Nephron (organoid): ENCODE results near the gene DAD1.

ENCODE experiments used
- H3K27ac Mint-ChIP-seq, 3 experiments: 2 replicates each; pipeline ENCODE4 v1.8.0; 2020; ENCODE audit warnings: mixed read lengths in 3 of 3, mild to moderate bottlenecking in 2 of 3, moderate library complexity in 1 of 3
- H3K27me3 Mint-ChIP-seq: 2 replicates; pipeline ENCODE4 v1.8.0; 2021; ENCODE audit warnings: low read depth, mild to moderate bottlenecking, moderate library complexity, mixed read lengths
- H3K36me3 Mint-ChIP-seq: 2 replicates; pipeline ENCODE4 v1.8.0; 2020; ENCODE audit warnings: low read depth, mixed read lengths
- H3K4me1 Mint-ChIP-seq: 2 replicates; pipeline ENCODE4 v1.8.0; 2020; ENCODE audit warnings: mixed read lengths
- H3K4me3 Mint-ChIP-seq, 3 experiments: 2 replicates each; pipeline ENCODE4 v1.8.0; 2020; ENCODE audit warnings: mild to moderate bottlenecking in 3 of 3, mixed read lengths in 3 of 3, moderate library complexity in 2 of 3
- H3K9me3 Mint-ChIP-seq: 2 replicates; pipeline ENCODE4 v1.8.0; 2020; ENCODE audit warnings: mixed read lengths
- CTCF ChIP-seq, 3 experiments: fragments of 200-600 bp; sonication (generic); IDR thresholded peaks; one replicate each; pipeline ENCODE4 v1.5.0; 2021; ENCODE audit warnings: antibody characterized with exemption in 3 of 3; ENCODE audit not compliant: unreplicated experiment in 3 of 3

The DAD1 gene

GRCh38 chr14:22598099-22598895, 9.3 kb upstream of the DAD1 start, which contains the start of gene ABHD4:
Gene ABHD4 (plus strand): TSS chr14:22598300. CDS start chr14:22598307, 7 bp downstream.
- no peaks in the 10 kb centered on the region for H3K9me3 Mint-ChIP-seq
- TF ChIP-seq CTCF (IDR thresholded peaks at IDR 0.05; ENCODE audit: unreplicated experiment in 3 of 3): no peak
- peaks cover 17% of the 10 kb centered on the region for H3K4me1 Mint-ChIP-seq

GRCh38 chr14:22597771-22598098, 8.7 kb upstream of the DAD1 start:
- TF ChIP-seq CTCF (IDR thresholded peaks at IDR 0.05; ENCODE audit: unreplicated experiment in 3 of 3): no peak
- peak overlapping the region; percentile 54 to 92 (median 80) for H3K27ac Mint-ChIP-seq
- peaks cover 11% of the 10 kb centered on the region for H3K36me3 Mint-ChIP-seq
- H3K4me3 Mint-ChIP-seq: peak overlapping the region; percentile 93 to 97 (median 97)
- no peaks in the 10 kb centered on the region for H3K9me3 Mint-ChIP-seq
- H3K4me1 Mint-ChIP-seq: peaks cover 17% of the 10 kb centered on the region
- H3K27me3 Mint-ChIP-seq: peaks cover 6% of the 10 kb centered on the region

More at GRCh38 chr14:22598099-22598895, 9.3 kb upstream of the DAD1 start, which contains the start of gene ABHD4:
- Mint-ChIP-seq H3K4me3 (peak within 1 kb of the TSS; percentile 93 to 97 (median 97)), H3K27ac (peak within 1 kb of the TSS; percentile 80 to 92 (median 91)), H3K27me3 (peaks cover 6% of the 10 kb centered on the region), H3K36me3 (peaks cover 17% of the 10 kb centered on the region)

GRCh38 chr14:22597265-22597664, 8.2 kb upstream of the DAD1 start:
- Mint-ChIP-seq H3K36me3 (peaks cover 6% of the 10 kb centered on the region), H3K27me3 (peaks cover 6% of the 10 kb centered on the region), H3K27ac (peak overlapping the region in 2 of 3 experiments; percentile 54 to 80), H3K9me3 (no peaks in the 10 kb centered on the region), H3K4me3 (peak overlapping the region; percentile 93 to 97 (median 97)), H3K4me1 (peaks cover 17% of the 10 kb centered on the region)
- no peak for TF ChIP-seq CTCF (IDR thresholded peaks at IDR 0.05; ENCODE audit: unreplicated experiment in 3 of 3)

GRCh38 chr14:22596354-22596879, 7.4 kb upstream of the DAD1 start:
- Mint-ChIP-seq H3K27me3 (peaks cover 6% of the 10 kb centered on the region), H3K4me1 (peaks cover 17% of the 10 kb centered on the region), H3K4me3 (peak overlapping the region; percentile 27 to 97 (median 61)), H3K36me3 (no peaks in the 10 kb centered on the region), H3K9me3 (no peaks in the 10 kb centered on the region), H3K27ac (no peak overlapping the region)
- TF ChIP-seq CTCF (IDR thresholded peaks at IDR 0.05; ENCODE audit: unreplicated experiment in 3 of 3): no peak

- H3K4me3 Mint-ChIP-seq: no peak overlapping the region
- peaks cover 17% of the 10 kb centered on the region for H3K4me1 Mint-ChIP-seq
- TF ChIP-seq CTCF (IDR thresholded peaks at IDR 0.05; ENCODE audit: unreplicated experiment in 3 of 3): no peak
- H3K36me3 Mint-ChIP-seq: no peaks in the 10 kb centered on the region
- H3K27me3 Mint-ChIP-seq: peaks cover 6% of the 10 kb centered on the region
- no peak overlapping the region for H3K27ac Mint-ChIP-seq
- no peaks in the 10 kb centered on the region for H3K9me3 Mint-ChIP-seq
Measured at GRCh38 chr14:22594156-22594716, 5.2 kb upstream of the DAD1 start.
